SK-N-SH (cell line): Measurements from ENCODE around the gene AKIP1. TPM values are rescaled to one million over a fixed set of nuclear protein-coding genes. Genes with fewer than 3 reads are reported as not detected.
A peak's percentile ranks its signal among the peaks of the same experiment; 100 is the strongest.
"Not testable (repeated sequence)": the region's sequence is repeated elsewhere in the genome, so short reads cannot be mapped to it uniquely, and the experiment has no call there.

ENCODE experiments used
- CTCF ChIA-PET: fragments of 300-600, 350-600 bp; formaldehyde crosslinking; extraction: SDS; loops from one replicate; lab custom pipeline; 2021; lab: Yijun Ruan, JAX
- POLR2A ChIA-PET: fragments of 350-600 bp; sonication (Branson Sonifier 250); formaldehyde crosslinking; extraction: SDS; loops from one replicate; lab custom pipeline; 2020; ENCODE audit warnings: antibody characterized with exemption, inconsistent platforms; lab: Yijun Ruan, JAX
- DNase-seq: peaks from one replicate; pipeline ENCODE4 v3.0.0; 2012
- H2AFZ ChIP-seq: fragments of 200-600 bp; sonication (generic); 2 replicates; pipeline ENCODE4 v1.8.1; 2016; ENCODE audit warnings: antibody characterized with exemption, mild to moderate bottlenecking, low read depth
- H3F3A ChIP-seq: fragments of 200-600 bp; sonication (generic); replicated peaks from 2 replicates; pipeline ENCODE3; 2016; ENCODE audit warnings: antibody characterized with exemption, mild to moderate bottlenecking; ENCODE audit not compliant: insufficient read depth
- H3K27ac ChIP-seq, 2 experiments: fragments of 200-500 bp in 1 of 2; fragments of 200-600 bp in 1 of 2; sonication (Bioruptor generic) in 1 of 2; sonication (generic), shearing (Covaris generic) in 1 of 2; 2 replicates each; pipeline versions ENCODE4 v1.5.1 to v1.6.1; 2014 to 2016; ENCODE audit warnings: low read depth in 2 of 2, inconsistent platforms in 1 of 2, low read length in 1 of 2, mild to moderate bottlenecking in 1 of 2, mixed read lengths in 1 of 2
- H3K27me3 ChIP-seq: fragments of 200-600 bp; sonication (generic), shearing (Covaris generic); 2 replicates; pipeline ENCODE4 v1.6.1; 2016; ENCODE audit warnings: mixed run types; ENCODE audit not compliant: insufficient read depth
- H3K36me3 ChIP-seq, 2 experiments: fragments of 200-500 bp in 1 of 2; fragments of 200-600 bp in 1 of 2; sonication (Bioruptor generic) in 1 of 2; sonication (generic) in 1 of 2; replicated peaks in 1 of 2; 2 replicates each; pipeline versions ENCODE3 to v1.5.1; 2014 to 2016; ENCODE audit warnings: low read length in 1 of 2, mild to moderate bottlenecking in 1 of 2; ENCODE audit not compliant: insufficient read depth in 2 of 2, control insufficient read depth in 1 of 2
- H3K4me1 ChIP-seq, 2 experiments: fragments of 200-500 bp in 1 of 2; fragments of 200-600 bp in 1 of 2; sonication (Bioruptor generic) in 1 of 2; sonication (generic), shearing (Covaris generic) in 1 of 2; 2 replicates each; pipeline versions ENCODE4 v1.5.1 to v1.6.1; 2014 to 2016; ENCODE audit warnings: low read depth in 1 of 2, low read length in 1 of 2, mixed run types in 1 of 2; ENCODE audit not compliant: insufficient read depth in 2 of 2, control insufficient read depth in 1 of 2
- H3K4me2 ChIP-seq: fragments of 200-600 bp; sonication (generic), shearing (Covaris generic); 2 replicates; pipeline ENCODE4 v1.6.1; 2017; ENCODE audit warnings: mixed run types
- H3K4me3 ChIP-seq, 2 experiments: fragments of 200-500 bp in 1 of 2; fragments of 200-600 bp in 1 of 2; sonication (Bioruptor generic) in 1 of 2; sonication (generic), shearing (Covaris generic) in 1 of 2; 2 replicates each; pipeline versions ENCODE4 v1.5.1 to v1.8.1; 2014 to 2016; ENCODE audit warnings: low read depth in 2 of 2, inconsistent platforms in 1 of 2, low read length in 1 of 2, mild to moderate bottlenecking in 1 of 2, mixed read lengths in 1 of 2, moderate library complexity in 1 of 2
- H3K79me2 ChIP-seq: fragments of 200-600 bp; sonication (generic); 2 replicates; pipeline ENCODE4 v1.8.1; 2017; ENCODE audit warnings: mild to moderate bottlenecking; ENCODE audit not compliant: insufficient read depth
- H3K9ac ChIP-seq: fragments of 200-600 bp; sonication (generic); 2 replicates; pipeline ENCODE4 v1.6.1; 2017; ENCODE audit warnings: mixed run types
- H3K9me2 ChIP-seq: fragments of 200-600 bp; sonication (generic); 2 replicates; pipeline ENCODE4 v1.6.1; 2017; ENCODE audit warnings: mixed run types
- H3K9me3 ChIP-seq: fragments of 200-600 bp; sonication (generic); 2 replicates; pipeline ENCODE4 v1.6.1; 2017; ENCODE audit warnings: mixed run types, mild to moderate bottlenecking, moderate library complexity
- H4K20me1 ChIP-seq: fragments of 200-600 bp; sonication (generic); 2 replicates; pipeline ENCODE4 v1.6.1; 2017; ENCODE audit warnings: mild to moderate bottlenecking, mixed run types; ENCODE audit not compliant: insufficient read depth
- FOSL2 ChIP-seq: IDR thresholded peaks from 2 replicates; pipeline ENCODE4 v1.4.0; 2012; ENCODE audit warnings: low read depth, mild to moderate bottlenecking, moderate library complexity, borderline replicate concordance
- FOXM1 ChIP-seq: IDR thresholded peaks from 2 replicates; pipeline ENCODE4 v1.4.0; 2012; ENCODE audit warnings: low read depth, mild to moderate bottlenecking
- GABPA ChIP-seq: IDR thresholded peaks from 2 replicates; pipeline ENCODE4 v1.4.0; 2012; ENCODE audit warnings: low read depth, mild to moderate bottlenecking
- GATA2 ChIP-seq: sonication (generic); formaldehyde crosslinking; IDR thresholded peaks from 2 replicates; pipeline ENCODE4 v1.5.0; 2020; ENCODE audit warnings: mild to moderate bottlenecking, missing genetic modification reagents
- NRF1 ChIP-seq: IDR thresholded peaks from 2 replicates; pipeline ENCODE4 v1.6.1; 2012; ENCODE audit warnings: low read depth, mild to moderate bottlenecking, low read length
- POLR2AphosphoS5 ChIP-seq: IDR thresholded peaks from 2 replicates; pipeline ENCODE4 v1.6.1; 2012; ENCODE audit warnings: low read depth, low read length
- TCF12 ChIP-seq: IDR thresholded peaks from 2 replicates; pipeline ENCODE4 v1.4.0; 2012
- YY1 ChIP-seq: IDR thresholded peaks from 2 replicates; pipeline ENCODE4 v1.4.0; 2012; ENCODE audit warnings: low read depth, mild to moderate bottlenecking
- WGBS: methylation state at CpG from one replicate; pipeline ENCODE4 v1.1.6; 2017; ENCODE audit warnings: low lambda C conversion rate; 5-methylcytosine and 5-hydroxymethylcytosine counted together
- polyA plus RNA-seq, 3 experiments: library from polyadenylated mRNA; depleted of rRNA; stranded (reverse); fragments of >200 nt; gene quantifications; 2 replicates each; pipeline ENCODE4 v1.2.3, GENCODE V29; 2012
- TF ChIP-seq, protein P1 (sequence below): IDR thresholded peaks from 2 replicates; pipeline ENCODE4; 2012

The AKIP1 gene
- polyA plus RNA-seq, 1 of the 3 experiments (the other 2 are of a cell fraction) = 47.9 TPM

DNA sequence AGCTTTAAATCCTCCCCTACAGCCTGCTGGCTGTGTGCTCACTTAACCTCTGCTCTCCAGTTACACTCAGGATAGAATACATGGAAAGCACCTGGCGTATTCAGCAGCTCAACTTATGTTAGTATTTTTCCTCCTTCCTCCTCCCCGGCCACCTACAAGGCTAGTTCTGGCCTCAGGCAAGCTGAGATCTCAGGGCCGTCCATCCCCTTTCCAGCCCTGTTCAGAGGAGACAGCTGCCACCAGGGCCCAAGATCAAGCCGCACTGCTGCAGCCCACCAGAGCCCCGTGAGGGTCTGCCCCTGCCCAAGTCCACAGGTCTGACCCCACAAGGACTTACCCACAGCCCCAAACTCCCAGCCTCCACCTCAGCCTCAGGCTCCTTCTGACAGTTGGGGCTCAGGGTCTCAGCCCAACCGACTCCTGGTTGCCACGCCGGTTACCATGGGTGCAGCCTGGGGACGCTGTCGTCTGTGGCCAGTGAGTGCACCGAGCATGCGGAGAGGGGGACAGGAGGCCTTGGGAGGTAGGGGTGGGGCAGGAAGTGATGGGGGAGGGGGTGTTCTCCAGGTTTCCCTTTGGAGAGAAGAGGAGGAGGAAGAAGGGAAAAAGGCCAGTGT, 21.7 kb downstream of the AKIP1 start, which contains the start of gene C11orf16 (continued):
- TF ChIP-seq YY1 (no peak), TCF12 (no peak), NRF1 (no peak)

DNA sequence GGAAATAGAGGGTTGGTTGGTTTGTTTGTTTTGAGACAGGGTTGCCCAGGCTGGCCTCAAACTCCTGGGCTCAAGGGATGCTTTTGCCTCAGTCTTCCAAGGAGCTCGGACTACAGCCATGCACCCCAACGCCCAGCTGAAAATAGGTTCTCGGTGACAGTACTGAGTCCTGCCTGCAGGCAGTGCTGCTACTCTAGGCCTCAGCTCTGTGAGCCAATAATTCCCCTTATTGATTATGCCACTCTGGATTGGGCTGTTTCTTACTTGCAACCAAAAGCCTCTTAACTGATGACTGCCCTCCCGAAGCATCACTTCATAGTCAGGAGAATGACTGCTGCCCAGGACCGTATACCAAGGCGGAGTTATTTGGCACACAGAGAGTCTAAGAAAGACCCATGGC, 22.9 kb downstream of the AKIP1 start:
- ChIA-PET POLR2A (no interaction called here), CTCF (interaction anchor here (0.6 to 1.5 kb wide), 3 partner anchors 8 to 462 kb away, joined by 3 to 4 read pairs (median 3); no protein-coding TSS in a partner anchor)
- Histone ChIP-seq H2AFZ (no peak overlapping the region), H3F3A (peaks cover 5% of the 10 kb centered on the region), H3K9me2 (no peaks in the 10 kb centered on the region), H3K4me2 (no peak overlapping the region), H3K4me1 (0 out of 4 replicates have a peak, but pooled peaks cover 0 to 4% of the 10 kb centered on the region in 2 experiments), H4K20me1 (no peaks in the 10 kb centered on the region), H3K27ac (no peak overlapping the region), H3K36me3 (no peaks in the 10 kb centered on the region), H3K79me2 (no peaks in the 10 kb centered on the region; the same call in 1 of the 2 replicates), H3K9ac (no peak overlapping the region), H3K9me3 (no peaks in the 10 kb centered on the region), H3K27me3 (no peaks in the 10 kb centered on the region), H3K4me3 (no peak overlapping the region)
- DNase-seq = no peak
- TF ChIP-seq, protein P1, sequence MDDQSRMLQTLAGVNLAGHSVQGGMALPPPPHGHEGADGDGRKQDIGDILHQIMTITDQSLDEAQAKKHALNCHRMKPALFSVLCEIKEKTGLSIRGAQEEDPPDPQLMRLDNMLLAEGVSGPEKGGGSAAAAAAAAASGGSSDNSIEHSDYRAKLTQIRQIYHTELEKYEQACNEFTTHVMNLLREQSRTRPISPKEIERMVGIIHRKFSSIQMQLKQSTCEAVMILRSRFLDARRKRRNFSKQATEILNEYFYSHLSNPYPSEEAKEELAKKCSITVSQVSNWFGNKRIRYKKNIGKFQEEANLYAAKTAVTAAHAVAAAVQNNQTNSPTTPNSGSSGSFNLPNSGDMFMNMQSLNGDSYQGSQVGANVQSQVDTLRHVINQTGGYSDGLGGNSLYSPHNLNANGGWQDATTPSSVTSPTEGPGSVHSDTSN = no peak
- TF ChIP-seq POLR2AphosphoS5 (no peak), GABPA (no peak), FOXM1 (no peak)
- WGBS = 91% methylated on average over 6 of the region's 6 CpGs

DNA sequence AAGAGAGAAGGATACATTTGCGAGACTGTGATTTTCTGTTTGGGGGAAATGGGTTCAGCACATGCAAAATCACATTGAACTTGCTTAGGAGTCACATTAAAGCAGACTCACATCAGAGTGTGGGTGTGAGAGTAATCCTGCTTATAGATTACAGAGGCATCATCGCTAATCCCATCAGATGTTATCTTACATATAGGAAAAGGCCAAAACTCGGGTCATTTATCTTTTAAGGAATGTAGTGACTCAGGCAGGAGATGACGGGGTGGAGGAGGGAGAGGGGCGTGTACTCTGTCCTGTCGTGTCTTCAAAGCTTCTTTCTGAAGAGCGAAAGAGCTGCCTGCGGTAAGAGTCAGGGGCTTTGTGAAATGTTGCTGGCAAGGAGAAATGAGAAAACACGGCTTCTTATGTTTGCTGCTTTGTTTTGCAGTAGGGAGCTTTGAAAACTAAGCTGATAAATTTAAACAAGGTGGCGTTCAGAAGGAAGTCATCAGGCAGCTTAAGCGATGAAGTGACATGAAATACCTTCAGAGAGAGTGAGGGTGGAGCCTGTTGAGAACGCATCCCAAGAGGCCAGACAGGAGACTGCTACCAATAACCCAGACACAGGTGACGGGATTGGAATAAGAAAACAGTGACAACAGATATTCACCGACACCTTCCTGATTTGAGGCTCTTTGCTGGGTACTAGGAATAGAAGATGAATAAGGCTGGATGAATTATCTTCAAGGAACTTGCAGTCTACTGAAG, 23.9 kb downstream of the AKIP1 start:
- H2AFZ ChIP-seq = peak overlapping the region; percentile 82
- CTCF ChIA-PET = interaction anchor here (1.4 to 1.5 kb wide), 2 partner anchors 9 to 25 kb away, joined by 3 to 4 read pairs; no protein-coding TSS in a partner anchor
- TF ChIP-seq TCF12 (peak; percentile 42), FOSL2 (peak; percentile 57), GATA2 (CRISPR knock-in tag) (no peak)
- TF ChIP-seq, protein P1 = peak; percentile 83
- TF ChIP-seq, all 33 proteins: peak for 3
- H3K27ac ChIP-seq = peak overlapping the region in 1 of 2 experiments; percentile 29; a peak in 2 of 4 replicates
- H3K36me3 ChIP-seq = no peaks in the 10 kb centered on the region
- H3K79me2 ChIP-seq = no peaks in the 10 kb centered on the region; the same call in 1 of the 2 replicates
- WGBS = 53% methylated on average over 14 of the region's 14 CpGs
- H4K20me1 ChIP-seq = no peaks in the 10 kb centered on the region
- no peak overlapping the region for H3K9ac ChIP-seq
- no peak for DNase-seq
- H3K27me3 ChIP-seq = no peaks in the 10 kb centered on the region
- no peaks in the 10 kb centered on the region for H3K9me3 ChIP-seq
- H3K9me2 ChIP-seq = no peaks in the 10 kb centered on the region
- 0 out of 4 replicates have a peak, but pooled peaks cover 0 to 4% of the 10 kb centered on the region in 2 experiments for H3K4me1 ChIP-seq
- H3K4me3 ChIP-seq = no peak overlapping the region
- peaks cover 5% of the 10 kb centered on the region for H3F3A ChIP-seq
- POLR2A ChIA-PET = no interaction called here
- H3K4me2 ChIP-seq = peak overlapping the region; percentile 34

DNA sequence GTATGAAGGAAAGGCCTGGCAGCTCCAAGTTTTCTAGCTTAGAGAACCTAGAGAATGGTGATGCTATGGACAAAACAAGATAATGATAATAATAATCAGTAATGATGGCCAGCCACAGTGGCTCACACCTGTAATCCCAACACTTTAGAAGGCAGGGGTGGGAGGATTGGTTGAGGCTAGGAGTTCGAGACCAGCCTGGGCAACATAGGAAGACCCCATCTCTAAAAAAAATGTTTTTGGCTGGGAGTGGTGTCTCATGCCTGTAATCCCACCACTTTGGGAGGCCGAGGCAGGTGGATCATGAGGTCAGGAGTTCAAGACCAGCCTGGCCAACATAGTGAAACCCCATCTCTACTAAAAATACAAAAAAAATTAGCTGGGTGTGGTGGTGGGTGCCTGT, 24.8 kb downstream of the AKIP1 start:
- H3K4me1 ChIP-seq, H3K9me2 ChIP-seq, H3K79me2 ChIP-seq, H3K27me3 ChIP-seq, H3K9me3 ChIP-seq, H3K4me2 ChIP-seq, H3K9ac ChIP-seq, H3F3A ChIP-seq, CTCF ChIA-PET, DNase-seq, POLR2A ChIA-PET, H3K4me3 ChIP-seq, H2AFZ ChIP-seq, H4K20me1 ChIP-seq, H3K36me3 ChIP-seq, H3K27ac ChIP-seq: not testable (repeated sequence)
- WGBS = 83% methylated on average over 2 of the region's 2 CpGs
